ENCODE results near the gene OR11L1.

The OR11L1 gene, protein sequence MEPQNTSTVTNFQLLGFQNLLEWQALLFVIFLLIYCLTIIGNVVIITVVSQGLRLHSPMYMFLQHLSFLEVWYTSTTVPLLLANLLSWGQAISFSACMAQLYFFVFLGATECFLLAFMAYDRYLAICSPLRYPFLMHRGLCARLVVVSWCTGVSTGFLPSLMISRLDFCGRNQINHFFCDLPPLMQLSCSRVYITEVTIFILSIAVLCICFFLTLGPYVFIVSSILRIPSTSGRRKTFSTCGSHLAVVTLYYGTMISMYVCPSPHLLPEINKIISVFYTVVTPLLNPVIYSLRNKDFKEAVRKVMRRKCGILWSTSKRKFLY

DNA sequence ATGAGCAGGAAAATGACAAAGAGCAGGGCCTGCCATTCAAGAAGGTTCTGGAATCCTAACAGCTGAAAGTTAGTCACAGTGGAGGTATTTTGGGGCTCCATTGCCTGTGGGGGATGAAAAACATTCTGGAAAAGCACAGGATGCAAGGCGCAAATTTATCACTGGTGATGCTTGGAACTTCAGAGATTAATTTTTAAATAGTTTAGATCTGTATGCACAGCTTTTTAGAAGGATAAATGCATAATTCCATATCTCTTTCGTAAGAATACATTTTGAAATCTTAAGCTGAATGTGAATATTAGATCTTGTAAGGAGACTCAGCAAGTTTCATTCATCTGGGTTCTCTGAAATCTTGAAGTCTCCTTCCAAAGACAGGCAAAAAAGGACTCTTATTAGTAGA, at the start of gene OR11L1:
TSS of gene OR11L1 (minus strand) at position 101 of the 400 bp plus-strand sequence. CDS start at position 101, 0 bp downstream.
- DNase-seq, result no peak

DNA sequence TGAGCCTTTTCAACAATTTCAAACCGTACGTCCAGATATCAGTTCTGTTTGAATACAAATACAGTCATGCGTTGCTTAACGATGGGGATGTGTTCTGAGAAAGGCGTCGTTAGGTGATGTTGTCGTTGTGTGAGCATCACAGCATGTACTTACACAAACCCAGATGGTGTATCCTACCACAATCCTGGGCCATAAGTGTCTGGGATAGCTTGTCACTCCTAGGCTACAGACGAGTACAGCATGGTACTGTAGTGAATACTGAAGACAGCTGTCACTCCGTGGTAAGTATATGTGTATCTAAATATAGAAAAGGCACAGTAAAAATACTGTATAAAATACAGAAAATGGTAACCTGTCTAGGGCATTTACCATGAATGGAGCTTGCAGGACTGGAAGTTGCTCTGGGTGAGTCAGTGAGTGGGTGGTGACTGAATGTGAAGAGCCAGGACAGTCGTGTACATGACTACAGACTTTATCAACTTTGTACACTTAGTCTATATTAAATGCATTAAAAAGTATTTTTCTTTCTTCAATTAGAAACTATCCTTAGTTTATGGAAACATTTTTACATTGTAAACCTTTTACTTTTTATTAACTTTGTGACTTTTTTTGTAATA, 43.2 kb upstream of the OR11L1 start:
- no peak for DNase-seq

DNA sequence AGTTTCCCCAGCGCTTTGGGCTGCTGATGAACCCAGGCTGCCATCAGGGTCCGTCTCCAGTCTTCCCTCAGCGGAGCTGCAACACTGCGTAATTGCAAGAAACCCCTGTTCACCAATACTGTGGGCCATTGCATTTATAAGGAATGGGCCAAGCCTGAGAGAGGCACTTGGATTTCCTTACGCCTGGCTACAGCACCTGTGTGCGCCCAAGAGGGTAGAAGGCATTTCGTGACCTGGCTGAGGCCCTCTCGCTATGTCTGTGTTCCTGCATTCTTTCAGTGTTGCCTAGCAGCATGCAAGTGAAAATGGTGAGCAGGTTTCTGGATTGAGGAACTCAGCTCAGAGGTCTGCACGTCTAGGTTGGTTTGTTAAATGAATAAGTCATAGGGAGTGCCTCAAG, 41.6 kb upstream of the OR11L1 start:
- no peak for DNase-seq

DNA sequence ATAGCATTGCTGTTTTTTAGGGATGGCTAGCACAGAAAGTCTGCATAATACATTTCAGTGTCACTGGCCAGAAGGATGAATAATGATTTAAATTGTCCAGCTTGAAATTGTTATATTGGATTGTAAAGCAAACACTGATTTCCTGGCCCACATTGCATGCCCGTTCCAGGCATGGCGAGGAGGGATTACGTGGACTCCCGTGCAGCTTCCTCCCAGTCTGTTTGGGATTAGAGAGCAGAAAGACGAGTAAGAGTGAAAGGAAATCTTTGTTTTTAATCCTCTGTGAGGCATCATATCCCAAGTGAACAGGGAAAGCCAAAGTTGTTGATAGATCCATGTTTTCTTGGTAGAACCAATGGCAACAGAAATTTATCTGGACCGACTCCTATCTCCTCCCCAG, 23.7 kb upstream of the OR11L1 start:
- DNase-seq, result no peak

DNA sequence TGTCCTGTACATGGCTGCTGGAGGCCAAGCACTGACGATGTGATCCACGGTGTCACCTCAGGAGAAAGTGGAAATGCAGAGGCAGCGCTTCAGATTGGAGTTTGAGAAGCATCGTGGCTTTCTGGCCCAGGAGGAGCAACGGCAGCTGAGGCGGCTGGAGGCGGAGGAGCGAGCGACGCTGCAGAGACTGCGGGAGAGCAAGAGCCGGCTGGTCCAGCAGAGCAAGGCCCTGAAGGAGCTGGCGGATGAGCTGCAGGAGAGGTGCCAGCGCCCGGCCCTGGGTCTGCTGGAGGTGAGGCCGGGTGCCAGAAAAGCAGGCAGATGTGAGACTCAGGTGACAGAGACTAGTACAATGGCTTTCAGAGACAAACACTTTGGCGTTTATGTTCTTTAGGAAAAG, 22.9 kb upstream of the OR11L1 start:
- no peak for DNase-seq

DNA sequence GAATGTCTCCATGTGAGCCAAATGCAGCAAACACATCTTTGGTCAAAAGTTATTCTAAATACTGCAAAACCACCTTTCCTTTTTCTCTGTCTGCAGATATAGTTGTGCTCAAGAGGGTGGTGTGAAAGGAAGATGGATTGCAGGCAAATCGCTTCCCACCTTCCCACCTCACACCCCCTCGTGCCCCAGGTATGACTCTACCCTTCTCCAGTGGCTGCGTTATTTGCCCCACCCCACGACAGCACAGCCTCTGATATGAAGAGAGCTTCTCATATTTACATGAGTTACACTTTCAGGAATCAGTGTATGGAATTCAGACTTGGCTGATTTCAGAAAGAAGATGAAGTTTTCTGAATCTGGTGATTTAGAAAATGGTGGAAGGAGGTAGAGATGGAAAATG, 21.1 kb upstream of the OR11L1 start:
- DNase-seq, result no peak

DNA sequence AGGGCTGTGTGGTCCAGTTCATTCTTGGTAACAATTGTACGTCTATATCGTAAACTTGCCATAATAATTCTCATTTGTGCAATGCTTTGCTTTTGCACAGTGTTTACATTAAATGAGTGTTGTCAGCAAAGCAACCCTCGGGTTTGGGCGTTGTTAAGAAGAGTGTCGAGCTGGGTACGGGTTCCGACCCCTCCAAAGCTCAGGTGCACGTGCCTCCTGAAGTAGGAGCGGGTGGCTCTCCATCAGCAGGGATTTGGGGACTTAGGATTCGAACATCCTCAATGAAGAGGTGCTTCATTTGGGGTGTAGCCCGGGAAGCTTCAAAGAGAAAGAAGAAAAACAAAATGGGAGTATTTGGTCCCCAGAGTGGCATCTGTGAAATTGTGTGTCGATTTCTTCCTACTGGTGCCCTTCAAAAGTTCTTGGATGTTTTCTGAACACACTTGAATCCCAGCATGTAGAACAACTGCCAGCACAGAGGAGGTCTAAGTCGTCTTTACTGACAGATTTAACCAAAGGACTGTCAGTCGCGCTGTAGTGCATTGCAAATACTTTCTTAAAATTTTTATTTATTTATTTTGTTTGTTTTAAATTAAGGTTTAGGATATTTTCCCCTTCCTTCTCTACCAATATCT, 16.4 kb upstream of the OR11L1 start:
- DNase-seq, result no peak

DNA sequence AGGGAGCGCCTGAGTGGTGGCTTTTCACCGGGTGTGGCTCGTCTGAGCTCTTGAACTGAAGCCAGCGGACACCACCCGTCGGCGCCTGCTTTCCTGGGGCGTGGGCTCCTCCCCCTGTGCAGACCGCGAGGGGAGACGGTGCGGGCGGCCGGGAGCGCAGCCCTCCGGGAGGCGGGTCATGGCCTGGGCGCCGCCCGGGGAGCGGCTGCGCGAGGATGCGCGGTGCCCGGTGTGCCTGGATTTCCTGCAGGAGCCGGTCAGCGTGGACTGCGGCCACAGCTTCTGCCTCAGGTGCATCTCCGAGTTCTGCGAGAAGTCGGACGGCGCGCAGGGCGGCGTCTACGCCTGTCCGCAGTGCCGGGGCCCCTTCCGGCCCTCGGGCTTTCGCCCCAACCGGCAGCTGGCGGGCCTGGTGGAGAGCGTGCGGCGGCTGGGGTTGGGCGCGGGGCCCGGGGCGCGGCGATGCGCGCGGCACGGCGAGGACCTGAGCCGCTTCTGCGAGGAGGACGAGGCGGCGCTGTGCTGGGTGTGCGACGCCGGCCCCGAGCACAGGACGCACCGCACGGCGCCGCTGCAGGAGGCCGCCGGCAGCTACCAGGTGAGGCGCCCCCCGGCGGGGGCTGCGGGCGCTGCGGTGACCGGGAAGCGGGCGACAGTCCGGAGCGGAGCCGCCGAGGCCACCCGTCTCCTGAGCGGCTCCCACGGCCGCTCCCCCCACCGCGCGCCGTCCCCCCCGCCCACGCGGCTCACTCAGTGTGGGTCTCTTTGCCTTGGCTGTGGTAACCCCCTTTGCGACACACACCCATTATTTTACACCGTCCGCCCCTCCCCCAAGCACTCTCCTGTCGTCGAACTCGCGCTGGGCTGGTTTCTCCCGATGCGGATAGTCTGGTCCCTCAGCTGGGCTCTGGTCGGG, 15.6 kb upstream of the OR11L1 start, which contains the start of gene TRIM58:
TSS of gene TRIM58 (plus strand) at position 119 of the 916 bp plus-strand sequence. CDS start at position 179, 60 bp downstream.
- DNase-seq, result peak; percentile 32

DNA sequence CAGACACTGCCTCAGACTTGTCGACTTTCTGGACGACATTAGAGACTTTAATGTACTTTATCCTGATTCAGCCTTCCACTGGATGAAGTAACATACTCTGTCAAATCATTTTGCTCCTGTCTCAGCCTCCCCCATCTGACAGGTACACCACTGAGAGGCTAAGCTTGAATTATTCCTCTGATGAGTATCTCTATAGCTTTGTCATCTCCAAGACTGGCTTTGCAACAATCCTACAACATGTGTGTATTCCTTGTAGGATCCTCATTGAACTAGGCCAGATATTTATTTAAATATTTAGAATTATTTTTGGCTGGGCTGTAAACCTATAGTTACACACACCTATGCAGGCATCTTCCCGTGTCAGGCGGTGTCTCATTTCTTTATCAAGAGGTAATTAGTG, 14.2 kb upstream of the OR11L1 start:
- no peak for DNase-seq

DNA sequence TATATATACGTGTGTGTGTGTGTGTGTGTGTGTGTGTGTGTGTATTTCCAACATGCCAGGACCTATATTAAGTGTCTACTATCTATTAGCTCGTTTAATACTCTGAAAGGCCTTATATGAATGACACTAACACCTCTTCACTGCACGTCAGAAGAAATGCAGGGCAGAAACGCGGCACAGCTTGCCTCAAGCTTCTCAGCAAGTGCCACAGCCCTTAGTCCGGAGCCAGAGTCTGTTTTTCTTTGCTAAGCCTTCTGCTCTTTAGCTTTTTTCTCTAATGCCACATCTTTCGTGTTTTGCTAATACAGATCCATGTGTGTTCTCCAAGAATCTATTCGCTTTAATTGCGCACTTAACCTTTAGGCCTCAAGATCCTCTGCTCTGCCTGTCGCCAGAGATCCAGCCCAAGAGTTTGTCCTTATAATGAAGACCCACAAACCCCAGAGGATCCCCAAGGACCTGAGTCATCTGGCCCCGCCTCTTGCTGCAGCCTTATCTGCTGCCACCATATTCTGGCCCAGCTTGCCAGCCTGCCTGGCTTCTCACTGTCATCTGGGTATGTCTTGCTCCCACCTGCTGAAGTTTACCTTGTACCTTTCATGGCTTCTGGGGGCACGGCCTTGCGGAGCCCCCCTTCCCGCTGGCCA, 13.3 kb upstream of the OR11L1 start:
- DNase-seq, result no peak

DNA sequence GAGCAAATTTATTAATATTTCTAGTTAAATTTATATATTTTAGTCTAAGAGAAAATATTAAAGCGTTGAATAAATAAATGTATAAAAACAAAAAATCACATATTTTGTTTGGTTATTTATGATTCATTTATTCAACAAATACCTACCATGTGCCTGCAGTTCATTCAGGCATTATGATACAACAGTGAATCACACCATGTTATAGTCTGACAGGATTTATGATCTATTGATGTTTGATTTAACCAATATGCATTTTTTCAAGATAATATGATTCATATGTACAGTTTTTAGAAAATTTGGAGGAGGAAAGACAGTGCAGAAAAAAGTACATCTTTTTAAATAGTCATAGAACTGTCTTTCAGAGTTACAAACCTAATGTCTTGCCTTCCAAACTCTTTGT, 7.9 kb upstream of the OR11L1 start:
- DNase-seq, result no peak

DNA sequence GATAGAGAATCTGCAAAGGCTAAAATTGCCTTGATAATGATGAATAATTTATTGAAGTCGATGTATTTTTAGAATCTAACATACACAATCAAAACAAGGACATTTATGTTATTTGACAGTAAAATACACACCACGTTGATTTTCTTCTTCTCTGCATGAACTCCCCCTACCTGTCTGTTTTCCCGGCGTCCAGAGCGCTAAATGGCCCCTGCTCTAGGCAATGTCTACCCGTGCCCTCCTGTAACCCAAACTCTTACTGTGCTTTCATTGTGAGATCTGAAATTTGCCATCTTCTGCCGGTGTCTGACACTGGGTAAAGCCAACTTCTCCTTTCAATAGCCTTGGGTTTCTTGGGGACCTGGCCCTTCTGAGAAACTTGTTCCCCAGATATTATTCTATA, 6.7 kb upstream of the OR11L1 start:
- no peak for DNase-seq

DNA sequence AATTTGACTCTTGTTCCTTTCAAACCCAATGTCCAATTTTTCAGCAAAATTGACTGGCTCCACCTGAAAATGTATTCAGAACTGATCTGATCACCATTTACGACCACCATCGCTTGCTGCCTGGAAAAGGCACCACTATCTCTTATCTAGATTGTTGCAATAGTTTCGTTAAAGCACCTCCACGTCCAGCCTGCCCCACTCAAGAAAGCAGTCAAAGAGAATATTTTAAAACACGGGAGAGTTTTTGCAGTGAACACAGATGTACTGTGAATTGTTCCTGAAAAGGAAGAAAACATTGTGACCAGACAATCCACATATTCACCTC, 4.0 kb upstream of the OR11L1 start:
- DNase-seq, result no peak

DNA sequence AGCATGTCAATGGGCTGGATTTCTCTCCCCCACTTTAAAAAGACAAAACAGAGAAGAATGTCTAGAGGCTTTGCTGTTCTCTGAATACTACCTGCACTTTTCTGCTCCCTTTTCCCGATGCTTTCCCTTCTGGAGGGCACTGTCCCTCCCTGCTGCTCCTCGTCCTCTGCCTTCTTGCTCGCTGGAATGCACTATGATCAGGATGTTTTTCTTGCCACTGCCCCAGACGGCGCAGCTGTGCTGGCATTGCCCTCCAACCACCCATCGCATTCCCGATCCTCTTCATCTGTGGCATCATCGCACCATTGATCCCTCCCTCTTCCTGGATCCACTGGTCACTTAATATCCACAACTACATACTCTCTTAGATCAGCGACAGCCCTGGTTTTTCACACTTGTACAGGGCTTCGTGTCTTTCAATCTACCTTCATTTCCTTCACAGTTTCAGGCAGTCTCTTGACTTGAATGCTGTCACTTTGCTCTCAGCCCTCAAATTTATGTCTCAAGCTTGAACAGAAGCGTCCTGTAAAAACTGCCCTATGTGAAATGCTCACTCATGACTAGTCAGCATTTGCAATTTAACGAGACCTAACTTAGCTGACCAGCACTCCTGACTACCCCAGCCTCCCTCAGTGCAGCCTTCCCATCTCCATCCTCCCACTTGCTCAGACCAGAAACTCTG, 3.5 kb upstream of the OR11L1 start:
- no peak for DNase-seq

DNA sequence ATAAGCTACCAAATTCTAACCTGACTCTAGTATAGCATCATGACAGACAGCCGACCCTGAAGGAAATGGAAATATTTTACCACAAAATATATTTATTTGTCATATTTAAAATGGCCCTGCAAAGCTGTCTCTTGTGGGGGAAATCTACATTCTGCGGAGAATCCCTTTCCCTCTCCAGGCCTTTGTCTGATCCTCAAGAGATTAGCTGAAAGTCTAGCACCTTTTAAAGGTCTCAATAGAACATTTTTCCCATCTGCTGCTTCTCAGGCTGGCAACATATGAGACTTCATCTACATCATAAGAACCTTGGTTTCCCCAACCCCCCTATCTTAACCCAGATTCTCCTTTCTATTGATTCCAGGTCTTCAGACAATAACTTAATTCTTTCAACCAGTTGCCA, 1.7 kb upstream of the OR11L1 start:
- DNase-seq, result no peak

DNA sequence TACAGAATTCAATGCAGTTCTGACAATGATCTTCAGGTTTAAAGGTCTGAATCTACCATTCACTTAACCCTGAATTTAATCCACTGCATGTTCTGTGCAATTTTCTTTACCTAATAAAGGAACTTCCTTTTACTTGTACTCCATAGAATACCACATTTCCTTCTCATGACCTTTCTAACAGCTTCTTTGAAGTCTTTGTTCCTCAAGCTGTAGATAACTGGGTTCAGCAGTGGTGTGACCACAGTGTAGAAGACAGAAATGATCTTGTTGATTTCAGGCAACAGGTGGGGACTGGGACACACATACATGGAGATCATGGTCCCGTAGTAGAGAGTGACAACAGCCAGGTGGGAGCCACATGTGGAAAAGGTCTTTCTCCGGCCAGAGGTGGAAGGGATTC, 878 bp downstream of the OR11L1 start:
- DNase-seq, result no peak

DNA sequence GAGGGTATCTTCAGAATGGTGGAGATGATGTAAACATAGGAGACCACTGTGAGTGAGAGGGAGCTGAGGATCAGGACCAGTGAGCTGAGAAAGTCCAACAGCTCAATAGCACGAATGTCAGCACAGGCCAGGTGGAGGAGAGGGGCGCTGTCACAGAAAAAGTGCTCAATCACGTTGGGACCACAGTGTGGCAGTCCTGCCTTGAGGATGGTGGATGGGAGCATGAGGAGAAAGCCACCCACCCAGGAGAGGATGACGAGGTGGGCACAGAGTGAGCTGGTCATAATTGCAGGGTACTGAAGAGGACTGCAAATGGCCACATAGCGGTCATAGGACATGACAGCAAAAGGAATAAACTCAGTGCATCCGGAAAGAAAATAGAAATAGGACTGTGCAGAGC, 8.1 kb downstream of the OR11L1 start:
- DNase-seq, result no peak

DNA sequence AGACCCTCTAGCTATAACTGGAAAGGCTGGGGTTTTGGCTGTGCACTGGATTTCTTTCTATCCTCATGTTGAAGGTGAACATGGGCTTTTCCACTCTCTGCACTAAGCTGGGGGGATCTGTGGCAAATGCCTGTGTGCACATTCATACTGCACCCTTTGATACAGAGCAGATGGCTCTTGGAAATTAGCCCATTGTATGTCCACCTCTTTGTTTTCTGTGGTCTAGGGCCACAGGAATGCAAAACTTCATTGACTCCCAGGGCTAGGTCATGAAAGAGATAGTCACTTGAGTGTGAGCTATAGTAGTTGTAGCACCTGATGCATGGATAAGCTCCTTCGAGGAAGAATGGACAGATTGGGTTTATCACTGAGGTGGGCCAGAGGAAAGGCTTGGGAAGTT, 12.0 kb downstream of the OR11L1 start:
- DNase-seq, result no peak

DNA sequence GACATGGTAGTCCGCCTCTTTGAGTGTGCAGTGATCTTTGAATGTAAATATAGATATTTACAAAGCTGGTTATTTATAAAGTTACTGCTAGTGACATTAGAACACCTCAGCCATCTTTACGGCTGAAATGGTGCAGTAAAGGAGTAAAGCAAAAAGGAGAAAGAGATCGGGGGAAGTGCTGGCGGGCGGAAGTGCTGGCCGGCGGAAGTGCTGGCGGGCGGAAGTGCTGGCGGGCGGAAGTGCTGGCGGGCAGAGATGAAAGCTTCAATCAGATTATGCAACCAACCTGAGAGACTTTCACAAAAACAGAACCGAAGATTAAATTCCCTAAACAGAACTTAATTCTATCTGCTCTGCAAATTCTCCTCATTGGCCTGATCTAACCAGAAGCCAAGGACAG, 16.3 kb downstream of the OR11L1 start:
- no peak for DNase-seq

DNA sequence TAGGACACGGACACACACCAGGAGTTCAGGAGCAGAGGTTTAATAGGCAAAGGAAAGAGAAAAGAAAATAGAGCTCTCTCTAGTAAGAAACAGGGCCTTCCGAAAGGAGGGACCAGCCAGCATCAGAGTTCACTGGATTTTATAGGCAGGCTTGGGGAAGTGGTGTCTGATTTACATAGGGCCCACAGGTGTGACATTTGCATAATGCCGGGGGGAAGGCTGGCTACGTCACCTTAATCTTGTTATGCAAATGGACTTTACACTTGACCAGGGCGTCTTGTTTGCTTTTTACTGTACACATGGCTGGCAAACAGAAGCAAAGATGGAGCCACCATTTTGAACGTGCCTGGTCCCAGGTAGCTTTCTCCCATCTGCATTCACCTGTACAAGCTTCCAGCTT, 17.7 kb downstream of the OR11L1 start, which contains the start of gene OR14A16:
TSS of gene OR14A16 (minus strand) at position 97 of the 400 bp plus-strand sequence. CDS start 8,390 bp downstream, outside the sequence.
- DNase-seq, result no peak

DNA sequence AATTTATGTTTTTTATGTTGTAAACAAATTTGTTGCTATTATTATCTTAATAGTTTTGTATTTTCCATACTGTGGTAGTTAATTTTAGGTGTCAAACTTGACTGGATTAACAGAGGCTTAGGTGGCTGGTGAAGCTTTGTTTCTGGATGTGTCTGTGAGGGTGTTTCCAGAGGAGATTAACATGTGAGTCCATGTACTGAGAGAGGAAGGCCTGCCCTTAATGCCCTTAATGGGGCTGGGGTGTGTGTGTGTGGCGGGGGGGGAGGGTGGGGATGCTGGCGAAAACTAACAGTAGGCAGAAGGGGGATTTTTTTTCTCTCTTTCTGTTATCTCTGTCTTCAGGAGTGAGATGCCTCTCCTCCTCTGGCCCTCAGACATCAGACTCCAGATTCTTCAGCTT, 19.6 kb downstream of the OR11L1 start:
- DNase-seq, result no peak

DNA sequence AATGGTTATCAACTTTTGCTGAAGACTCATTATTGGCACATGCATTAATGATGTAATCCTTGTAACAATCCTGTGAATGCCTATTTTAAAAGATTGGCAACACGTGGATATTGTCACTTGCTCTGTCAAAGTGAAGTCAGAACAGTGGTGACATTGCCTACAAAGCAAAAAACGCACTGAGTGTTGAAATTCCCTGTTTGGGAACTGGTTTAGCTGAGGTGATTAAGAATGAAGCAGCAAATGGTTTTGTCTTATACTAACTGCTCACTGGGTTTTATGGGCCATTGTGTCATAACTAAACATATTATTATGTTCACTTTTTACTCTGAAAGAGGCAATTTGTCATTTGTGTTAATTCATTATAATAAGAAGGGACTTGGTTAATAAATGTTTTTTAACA, 29.1 kb downstream of the OR11L1 start:
- DNase-seq, result no peak

Data from activated CD4-positive, CD25-positive, alpha-beta regulatory T cell treated with anti-CD3 and anti-CD28 coated beads, Interleukin-2, amount 50 U/mL, for 72 hours (primary cell).